ENCODE data around the gene EXOSC2. TPM values are rescaled to one million over a fixed set of nuclear protein-coding genes. Genes with fewer than 3 reads are reported as not detected.

Gene EXOSC2
- total and polyA plus RNA-seq, 2 of the 13 experiments (the other 11 are each of a cell fraction or from before 2014, with no cell fraction given) = 27.5 to 63.8 TPM

DNA sequence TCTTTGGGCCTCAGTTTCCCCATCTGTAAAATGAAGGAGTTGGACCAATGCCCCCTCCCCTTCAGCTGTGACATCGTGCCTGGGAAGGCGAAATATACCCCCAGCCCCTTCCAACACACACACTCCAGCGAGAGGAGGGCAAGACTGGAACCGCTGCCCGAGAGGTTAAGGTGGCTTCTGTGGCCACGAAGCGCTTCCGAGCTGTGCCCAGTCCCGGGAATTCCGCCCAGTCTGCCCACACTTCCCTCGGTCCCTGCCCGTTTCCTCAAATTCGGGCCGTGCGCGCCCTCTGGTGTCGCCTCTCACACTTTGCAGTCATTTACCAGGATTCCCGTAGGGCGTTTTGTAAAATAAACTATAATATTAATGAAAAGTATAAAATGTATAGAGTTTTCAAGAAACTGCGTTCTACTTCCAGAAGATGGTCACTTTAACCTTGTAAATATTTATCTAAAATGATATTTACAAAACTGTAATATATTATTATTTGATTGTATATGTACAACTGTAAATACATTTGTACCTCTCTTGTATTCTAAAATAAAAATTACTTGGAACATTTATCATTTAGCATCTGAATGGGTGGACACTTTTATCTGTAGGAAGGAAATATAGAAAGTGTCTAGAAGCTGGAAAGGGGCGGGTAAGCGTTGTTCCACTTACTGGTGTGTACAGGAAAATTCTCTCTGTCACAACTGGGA, 11.0 kb upstream of the EXOSC2 start (continued):
- TF ChIP-seq RERE (CRISPR knock-in tag; IDR thresholded peaks at IDR 0.05; ENCODE audit: low read depth) = no peak
- no peak for TF ChIP-seq HDAC6 (IDR thresholded peaks at IDR 0.05; ENCODE audit: low read depth, low read length)
- no peak for TF ChIP-seq ZNF292 (CRISPR knock-in tag; IDR thresholded peaks at IDR 0.05; ENCODE audit: borderline replicate concordance, low read depth)
- TF ChIP-seq, protein P1, sequence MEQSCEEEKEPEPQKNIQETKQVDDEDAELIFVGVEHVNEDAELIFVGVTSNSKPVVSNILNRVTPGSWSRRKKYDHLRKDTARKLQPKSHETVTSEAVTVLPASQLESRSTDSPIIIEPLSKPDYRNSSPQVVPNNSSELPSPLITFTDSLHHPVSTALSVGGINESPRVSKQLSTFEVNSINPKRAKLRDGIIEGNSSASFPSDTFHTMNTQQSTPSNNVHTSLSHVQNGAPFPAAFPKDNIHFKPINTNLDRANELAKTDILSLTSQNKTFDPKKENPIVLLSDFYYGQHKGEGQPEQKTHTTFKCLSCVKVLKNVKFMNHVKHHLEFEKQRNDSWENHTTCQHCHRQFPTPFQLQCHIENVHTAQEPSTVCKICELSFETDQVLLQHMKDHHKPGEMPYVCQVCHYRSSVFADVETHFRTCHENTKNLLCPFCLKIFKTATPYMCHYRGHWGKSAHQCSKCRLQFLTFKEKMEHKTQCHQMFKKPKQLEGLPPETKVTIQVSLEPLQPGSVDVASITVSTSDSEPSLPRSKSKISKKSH (CRISPR knock-in tag; IDR thresholded peaks at IDR 0.05; ENCODE audit: borderline replicate concordance) = no peak
- no peak for TF ChIP-seq ZNF652 (CRISPR knock-in tag; IDR thresholded peaks at IDR 0.05; ENCODE audit: borderline replicate concordance, low read depth)
- no peak for TF ChIP-seq DDIT3 (CRISPR knock-in tag; IDR thresholded peaks at IDR 0.05)
- TF ChIP-seq, protein P2, sequence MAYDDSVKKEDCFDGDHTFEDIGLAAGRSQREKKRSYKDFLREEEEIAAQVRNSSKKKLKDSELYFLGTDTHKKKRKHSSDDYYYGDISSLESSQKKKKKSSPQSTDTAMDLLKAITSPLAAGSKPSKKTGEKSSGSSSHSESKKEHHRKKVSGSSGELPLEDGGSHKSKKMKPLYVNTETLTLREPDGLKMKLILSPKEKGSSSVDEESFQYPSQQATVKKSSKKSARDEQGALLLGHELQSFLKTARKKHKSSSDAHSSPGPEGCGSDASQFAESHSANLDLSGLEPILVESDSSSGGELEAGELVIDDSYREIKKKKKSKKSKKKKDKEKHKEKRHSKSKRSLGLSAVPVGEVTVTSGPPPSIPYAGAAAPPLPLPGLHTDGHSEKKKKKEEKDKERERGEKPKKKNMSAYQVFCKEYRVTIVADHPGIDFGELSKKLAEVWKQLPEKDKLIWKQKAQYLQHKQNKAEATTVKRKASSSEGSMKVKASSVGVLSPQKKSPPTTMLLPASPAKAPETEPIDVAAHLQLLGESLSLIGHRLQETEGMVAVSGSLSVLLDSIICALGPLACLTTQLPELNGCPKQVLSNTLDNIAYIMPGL (CRISPR knock-in tag; IDR thresholded peaks at IDR 0.05; ENCODE audit: borderline replicate concordance in 1 of 2, low read depth in 1 of 2) = peak; percentile 51 to 77; a peak in 3 of 4 replicates
- TF ChIP-seq KAT7 (CRISPR knock-in tag; IDR thresholded peaks at IDR 0.05; ENCODE audit: borderline replicate concordance) = no peak
- TF ChIP-seq SIN3B (IDR thresholded peaks at IDR 0.05; ENCODE audit: low read length) = no peak
- no peak for TF ChIP-seq CCAR2 (optimal IDR thresholded peaks at IDR 0.05; ENCODE audit: low read depth, low read length)
- TF ChIP-seq, protein P3, sequence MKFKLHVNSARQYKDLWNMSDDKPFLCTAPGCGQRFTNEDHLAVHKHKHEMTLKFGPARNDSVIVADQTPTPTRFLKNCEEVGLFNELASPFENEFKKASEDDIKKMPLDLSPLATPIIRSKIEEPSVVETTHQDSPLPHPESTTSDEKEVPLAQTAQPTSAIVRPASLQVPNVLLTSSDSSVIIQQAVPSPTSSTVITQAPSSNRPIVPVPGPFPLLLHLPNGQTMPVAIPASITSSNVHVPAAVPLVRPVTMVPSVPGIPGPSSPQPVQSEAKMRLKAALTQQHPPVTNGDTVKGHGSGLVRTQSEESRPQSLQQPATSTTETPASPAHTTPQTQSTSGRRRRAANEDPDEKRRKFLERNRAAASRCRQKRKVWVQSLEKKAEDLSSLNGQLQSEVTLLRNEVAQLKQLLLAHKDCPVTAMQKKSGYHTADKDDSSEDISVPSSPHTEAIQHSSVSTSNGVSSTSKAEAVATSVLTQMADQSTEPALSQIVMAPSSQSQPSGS (CRISPR knock-in tag; IDR thresholded peaks at IDR 0.05) = no peak
- TF ChIP-seq ZNF230 (CRISPR knock-in tag; IDR thresholded peaks at IDR 0.05) = no peak
- TF ChIP-seq, protein P4, sequence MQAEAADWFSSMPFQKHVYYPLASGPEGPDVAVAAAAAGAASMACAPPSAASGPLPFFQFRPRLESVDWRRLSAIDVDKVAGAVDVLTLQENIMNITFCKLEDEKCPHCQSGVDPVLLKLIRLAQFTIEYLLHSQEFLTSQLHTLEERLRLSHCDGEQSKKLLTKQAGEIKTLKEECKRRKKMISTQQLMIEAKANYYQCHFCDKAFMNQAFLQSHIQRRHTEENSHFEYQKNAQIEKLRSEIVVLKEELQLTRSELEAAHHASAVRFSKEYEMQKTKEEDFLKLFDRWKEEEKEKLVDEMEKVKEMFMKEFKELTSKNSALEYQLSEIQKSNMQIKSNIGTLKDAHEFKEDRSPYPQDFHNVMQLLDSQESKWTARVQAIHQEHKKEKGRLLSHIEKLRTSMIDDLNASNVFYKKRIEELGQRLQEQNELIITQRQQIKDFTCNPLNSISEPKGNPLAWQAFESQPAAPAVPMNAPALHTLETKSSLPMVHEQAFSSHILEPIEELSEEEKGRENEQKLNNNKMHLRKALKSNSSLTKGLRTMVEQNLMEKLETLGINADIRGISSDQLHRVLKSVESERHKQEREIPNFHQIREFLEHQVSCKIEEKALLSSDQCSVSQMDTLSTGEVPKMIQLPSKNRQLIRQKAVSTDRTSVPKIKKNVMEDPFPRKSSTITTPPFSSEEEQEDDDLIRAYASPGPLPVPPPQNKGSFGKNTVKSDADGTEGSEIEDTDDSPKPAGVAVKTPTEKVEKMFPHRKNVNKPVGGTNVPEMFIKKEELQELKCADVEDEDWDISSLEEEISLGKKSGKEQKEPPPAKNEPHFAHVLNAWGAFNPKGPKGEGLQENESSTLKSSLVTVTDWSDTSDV (CRISPR knock-in tag; IDR thresholded peaks at IDR 0.05) = no peak
- TF ChIP-seq ZNF792 (CRISPR knock-in tag; IDR thresholded peaks at IDR 0.05) = no peak
- TF ChIP-seq SNRNP70 (IDR thresholded peaks at IDR 0.05; ENCODE audit: low read depth, low read length) = no peak
